ENCODE data around the gene CBARP. TPM values are rescaled to one million over a fixed set of nuclear protein-coding genes. Genes with fewer than 3 reads are reported as not detected.

CBARP gene
- total RNA-seq, 1 donor from 2014 or later: 3.9 TPM

GRCh38 chr19:1233115-1233667 lies 4.6 kb downstream of the CBARP start:
- Histone ChIP-seq H3K4me3 (no peak overlapping the region), H3K4me1 (peaks cover 33% of the 10 kb centered on the region), H3K9me3 (no peaks in the 10 kb centered on the region), H3K27me3 (no peaks in the 10 kb centered on the region), H3K36me3 (no peaks in the 10 kb centered on the region), H3K27ac (peak overlapping the region; percentile 33)
- DNase-seq (ENCODE audit: extremely low spot score in 2 of 2): no peak
- intact Hi-C loops (cut with DNase I): no loop called here
- TF ChIP-seq, protein P1, sequence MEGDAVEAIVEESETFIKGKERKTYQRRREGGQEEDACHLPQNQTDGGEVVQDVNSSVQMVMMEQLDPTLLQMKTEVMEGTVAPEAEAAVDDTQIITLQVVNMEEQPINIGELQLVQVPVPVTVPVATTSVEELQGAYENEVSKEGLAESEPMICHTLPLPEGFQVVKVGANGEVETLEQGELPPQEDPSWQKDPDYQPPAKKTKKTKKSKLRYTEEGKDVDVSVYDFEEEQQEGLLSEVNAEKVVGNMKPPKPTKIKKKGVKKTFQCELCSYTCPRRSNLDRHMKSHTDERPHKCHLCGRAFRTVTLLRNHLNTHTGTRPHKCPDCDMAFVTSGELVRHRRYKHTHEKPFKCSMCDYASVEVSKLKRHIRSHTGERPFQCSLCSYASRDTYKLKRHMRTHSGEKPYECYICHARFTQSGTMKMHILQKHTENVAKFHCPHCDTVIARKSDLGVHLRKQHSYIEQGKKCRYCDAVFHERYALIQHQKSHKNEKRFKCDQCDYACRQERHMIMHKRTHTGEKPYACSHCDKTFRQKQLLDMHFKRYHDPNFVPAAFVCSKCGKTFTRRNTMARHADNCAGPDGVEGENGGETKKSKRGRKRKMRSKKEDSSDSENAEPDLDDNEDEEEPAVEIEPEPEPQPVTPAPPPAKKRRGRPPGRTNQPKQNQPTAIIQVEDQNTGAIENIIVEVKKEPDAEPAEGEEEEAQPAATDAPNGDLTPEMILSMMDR (IDR thresholded peaks at IDR 0.05): no peak
- TF ChIP-seq POLR2AphosphoS5 (IDR thresholded peaks at IDR 0.05; ENCODE audit: insufficient read depth in 1 of 2, low read depth in 1 of 2) (no peak), POLR2A (IDR thresholded peaks at IDR 0.05) (no peak)

- intact Hi-C loops (cut with DNase I): no loop called here
- peak overlapping the region; percentile 33 for H3K27ac ChIP-seq
- no peak for DNase-seq (ENCODE audit: extremely low spot score in 2 of 2)
Measured at GRCh38 chr19:1232652-1233072, 5.1 kb downstream of the CBARP start.

DNA sequence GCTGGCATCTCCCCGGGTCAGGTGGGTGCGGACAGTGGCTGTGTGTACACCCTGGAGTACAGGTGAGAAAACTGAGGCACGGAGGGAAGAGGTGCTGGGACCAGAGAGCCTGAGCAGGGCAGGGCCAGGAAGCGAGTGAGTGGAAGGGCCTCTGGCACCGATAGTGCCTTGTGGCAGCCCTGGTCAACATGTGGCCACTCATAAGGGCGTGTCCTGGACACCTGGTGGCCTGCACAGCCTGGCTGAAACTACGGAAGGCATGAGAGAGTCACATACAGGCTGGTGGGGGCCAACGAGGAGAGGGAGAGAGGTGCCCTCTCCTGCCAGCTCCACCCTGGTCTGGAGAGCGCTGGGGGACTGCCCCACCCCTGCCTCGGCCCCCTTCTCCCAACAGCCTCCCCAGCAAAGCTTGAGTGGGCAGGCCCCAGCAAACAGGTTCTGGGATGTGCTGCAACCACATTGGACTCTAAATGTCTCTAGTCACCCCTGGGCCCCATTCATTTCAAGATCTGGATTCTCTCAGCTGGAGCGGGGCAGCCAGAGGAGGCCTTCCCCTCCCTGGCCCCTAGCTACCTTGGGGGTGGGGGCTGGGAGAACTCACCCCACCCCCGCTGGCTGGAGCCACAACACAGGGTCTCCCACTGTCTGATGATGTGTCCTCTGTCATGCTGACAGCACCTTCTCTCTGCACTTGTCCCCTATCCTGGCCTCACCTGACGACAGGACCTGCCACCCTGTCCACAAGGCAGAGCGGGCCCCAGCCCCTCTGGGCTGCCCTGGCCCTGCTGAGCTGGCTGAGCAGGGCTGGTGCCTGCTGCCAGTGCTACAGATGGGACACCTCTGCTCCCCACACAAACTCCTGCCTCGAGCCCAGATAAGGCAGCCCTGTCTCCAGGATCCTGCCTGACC lies 5.8 kb downstream of the CBARP start:
- H3K9me3 ChIP-seq: no peaks in the 10 kb centered on the region
- peak overlapping the region; percentile 33 for H3K27ac ChIP-seq
- intact Hi-C loops (cut with DNase I): no loop called here
- peaks cover 25% of the 10 kb centered on the region for H3K4me1 ChIP-seq
- no peak overlapping the region for H3K4me3 ChIP-seq
- H3K36me3 ChIP-seq: peaks cover 0 to 3% of the 10 kb centered on the region in 2 donors
- H3K27me3 ChIP-seq: no peaks in the 10 kb centered on the region
- TF ChIP-seq POLR2A (IDR thresholded peaks at IDR 0.05) (no peak), POLR2AphosphoS5 (IDR thresholded peaks at IDR 0.05; ENCODE audit: insufficient read depth in 1 of 2, low read depth in 1 of 2) (no peak)
- TF ChIP-seq, protein P1 (IDR thresholded peaks at IDR 0.05): no peak
- DNase-seq (ENCODE audit: extremely low spot score in 2 of 2): no peak

More at GRCh38 chr19:1232652-1233072, 5.1 kb downstream of the CBARP start:
- Histone ChIP-seq H3K27me3 (no peaks in the 10 kb centered on the region), H3K9me3 (no peaks in the 10 kb centered on the region), H3K4me3 (no peak overlapping the region), H3K36me3 (no peaks in the 10 kb centered on the region), H3K4me1 (peaks cover 30% of the 10 kb centered on the region)
- TF ChIP-seq, protein P1 (IDR thresholded peaks at IDR 0.05): no peak
- TF ChIP-seq POLR2A (IDR thresholded peaks at IDR 0.05) (no peak), POLR2AphosphoS5 (IDR thresholded peaks at IDR 0.05; ENCODE audit: insufficient read depth in 1 of 2, low read depth in 1 of 2) (no peak)

DNA sequence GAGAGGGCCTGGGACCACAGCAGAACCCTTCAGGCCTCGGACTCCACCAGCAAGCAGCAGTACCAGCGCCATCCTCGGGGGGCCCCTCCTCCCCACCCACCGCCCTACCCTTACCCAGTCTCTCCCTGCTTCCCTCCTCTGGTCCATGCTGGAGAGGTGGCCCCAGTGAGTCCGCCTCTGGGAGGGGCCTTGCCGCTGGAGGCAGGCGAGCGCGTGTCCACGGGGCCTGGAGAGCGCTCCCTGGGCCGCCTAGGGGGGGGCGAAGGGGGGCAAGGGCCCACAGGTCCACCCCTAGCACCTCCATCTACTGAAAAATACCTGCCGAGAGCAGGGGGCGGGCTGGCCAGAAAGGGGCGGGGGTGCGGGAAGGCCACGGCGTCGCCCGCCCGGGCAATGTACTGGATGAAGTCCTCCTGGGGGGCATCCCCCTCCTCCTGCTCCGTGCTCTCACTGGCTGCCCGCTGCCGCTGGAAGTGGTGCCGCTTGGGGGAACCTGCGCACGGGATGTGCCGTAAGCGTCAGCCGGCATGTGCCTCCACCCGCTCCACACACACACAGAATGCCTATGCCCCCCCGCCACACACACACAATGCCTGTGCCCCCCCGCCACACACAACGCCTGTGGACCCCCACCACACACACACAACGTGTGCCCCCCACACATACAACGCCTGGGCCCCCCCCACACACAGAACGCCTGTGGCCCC lies 6.9 kb downstream of the CBARP start:
- Histone ChIP-seq H3K4me3 (no peak overlapping the region), H3K27me3 (no peaks in the 10 kb centered on the region), H3K9me3 (no peaks in the 10 kb centered on the region), H3K27ac (no peak overlapping the region), H3K36me3 (peaks cover 0 to 13% of the 10 kb centered on the region in 2 donors), H3K4me1 (peaks cover 22% of the 10 kb centered on the region)
- DNase-seq (ENCODE audit: extremely low spot score in 2 of 2): no peak
- no peak for TF ChIP-seq POLR2AphosphoS5 (IDR thresholded peaks at IDR 0.05; ENCODE audit: insufficient read depth in 1 of 2, low read depth in 1 of 2)
- TF ChIP-seq POLR2A (IDR thresholded peaks at IDR 0.05): no peak
- intact Hi-C loops (cut with DNase I): no loop called here
